Keratinocyte (primary cell): ENCODE results near the gene MCM5. TPM values are rescaled to one million over a fixed set of nuclear protein-coding genes. Genes with fewer than 3 reads are reported as not detected.

Experiments
- DNase-seq: peaks from one replicate; pipeline ENCODE4 v3.0.0-alpha.2; 2011; ENCODE audit warnings: low read depth, missing footprints, low spot score
- FAIRE-seq: peaks from 2 replicates; lab custom pipeline; 2011; peaks lifted over from hg19 to GRCh38; lab: Jason Lieb, UNC
- H2AFZ ChIP-seq: 2 replicates; pipeline ENCODE4 v1.6.0; 2012; ENCODE audit warnings: low read length, control low read depth, inconsistent platforms; ENCODE audit not compliant: control insufficient read depth
- H3K27ac ChIP-seq: 2 replicates; pipeline ENCODE4 v1.5.1; 2011; ENCODE audit warnings: low read length; ENCODE audit not compliant: control insufficient read depth, insufficient read depth
- H3K27me3 ChIP-seq: 3 replicates; pipeline ENCODE4 v1.6.0; 2011; ENCODE audit warnings: low read length; ENCODE audit not compliant: control insufficient read depth, insufficient read depth; ENCODE audit errors: extremely low read depth
- H3K36me3 ChIP-seq, 2 experiments: 2 replicates in 1 of 2; 3 replicates in 1 of 2; pipeline ENCODE4 v1.5.1; 2011; ENCODE audit warnings: low read length in 2 of 2, mild to moderate bottlenecking in 1 of 2; ENCODE audit not compliant: control insufficient read depth in 2 of 2, insufficient read depth in 2 of 2; ENCODE audit errors: extremely low read depth in 1 of 2
- H3K4me1 ChIP-seq: 3 replicates; pipeline ENCODE4 v1.5.1; 2011; ENCODE audit warnings: low read length; ENCODE audit not compliant: control insufficient read depth, insufficient read depth; ENCODE audit errors: extremely low read depth
- H3K4me2 ChIP-seq: 3 replicates; pipeline ENCODE4 v1.6.0; 2011; ENCODE audit warnings: low read depth, low read length; ENCODE audit not compliant: control insufficient read depth, insufficient read depth; ENCODE audit errors: extremely low read depth
- H3K4me3 ChIP-seq, 3 experiments: fragments of 200-600 bp in 1 of 3; sonication (generic) in 1 of 3; 2 replicates in 2 of 3; 3 replicates in 1 of 3; pipeline ENCODE4 v1.5.1; 2011 to 2016; ENCODE audit warnings: low read length in 3 of 3, mild to moderate bottlenecking in 3 of 3, control low read depth in 2 of 3, inconsistent platforms in 1 of 3, low read depth in 1 of 3, mixed read lengths in 1 of 3, mixed run types in 1 of 3, moderate library complexity in 1 of 3; ENCODE audit not compliant: control insufficient read depth in 2 of 3, insufficient read depth in 2 of 3; ENCODE audit errors: extremely low read depth in 1 of 3
- H3K79me2 ChIP-seq: 2 replicates; pipeline ENCODE4 v1.6.0; 2012; ENCODE audit warnings: low read length; ENCODE audit not compliant: control insufficient read depth, insufficient read depth
- H3K9ac ChIP-seq: 3 replicates; pipeline ENCODE4 v1.6.0; 2011; ENCODE audit warnings: low read length; ENCODE audit not compliant: control insufficient read depth, insufficient read depth; ENCODE audit errors: extremely low read depth
- H3K9me1 ChIP-seq: 3 replicates; pipeline ENCODE4 v1.6.0; 2011; ENCODE audit warnings: low read length; ENCODE audit not compliant: control insufficient read depth, insufficient read depth; ENCODE audit errors: extremely low read depth
- H3K9me3 ChIP-seq: 2 replicates; pipeline ENCODE4 v1.5.1; 2012; ENCODE audit warnings: low read depth, low read length; ENCODE audit not compliant: control insufficient read depth
- H4K20me1 ChIP-seq: 3 replicates; pipeline ENCODE4 v1.6.0; 2011; ENCODE audit warnings: low read length; ENCODE audit not compliant: control insufficient read depth, insufficient read depth; ENCODE audit errors: extremely low read depth
- EZH2 ChIP-seq: IDR thresholded peaks from one replicate; pipeline ENCODE4 v1.6.1; 2012; ENCODE audit warnings: inconsistent platforms, mild to moderate bottlenecking, low read length, moderate library complexity
- dilution Hi-C: fragments of 300-500 bp; cut with MboI; formaldehyde crosslinking; loops from one replicate; pipeline ENCODE4 v1.7.0; 2020; ENCODE audit warnings: low sequenced_read_pairs; ENCODE audit not compliant: extremely low pct_ligation_motif_present
- polyA plus RNA-seq, 5 experiments: library from polyadenylated mRNA; depleted of rRNA in 3 of 5; stranded (reverse) in 3 of 5; stranded (forward) in 1 of 5; unstranded in 1 of 5; fragments of >200 nt; gene quantifications; 1 replicate in 1 of 5; 2 replicates in 3 of 5; 3 replicates in 1 of 5; pipeline versions ENCODE4 v1.2.1 to v1.2.3, GENCODE V29; 2011 to 2012; ENCODE audit warnings: missing spikeins in 2 of 5, low read depth in 1 of 5, low replicate concordance in 1 of 5
- TF ChIP-seq, protein P1 (sequence below), 3 experiments: IDR thresholded peaks in 1 of 3; conservative IDR thresholded peaks in 1 of 3; optimal IDR thresholded peaks in 1 of 3; 2 replicates in 2 of 3; 3 replicates in 1 of 3; pipeline versions ENCODE3 to v1.5.1; 2011; ENCODE audit warnings: low read length in 3 of 3, mild to moderate bottlenecking in 3 of 3, moderate library complexity in 2 of 3, control low read depth in 1 of 3, inconsistent platforms in 1 of 3; ENCODE audit not compliant: insufficient read depth in 2 of 3; ENCODE audit errors: extremely low read depth in 1 of 3

Gene MCM5
- polyA plus RNA-seq, 1 donor (not counting 4 experiments of a cell fraction or from before 2014, with no cell fraction given): 24.4 TPM

DNA sequence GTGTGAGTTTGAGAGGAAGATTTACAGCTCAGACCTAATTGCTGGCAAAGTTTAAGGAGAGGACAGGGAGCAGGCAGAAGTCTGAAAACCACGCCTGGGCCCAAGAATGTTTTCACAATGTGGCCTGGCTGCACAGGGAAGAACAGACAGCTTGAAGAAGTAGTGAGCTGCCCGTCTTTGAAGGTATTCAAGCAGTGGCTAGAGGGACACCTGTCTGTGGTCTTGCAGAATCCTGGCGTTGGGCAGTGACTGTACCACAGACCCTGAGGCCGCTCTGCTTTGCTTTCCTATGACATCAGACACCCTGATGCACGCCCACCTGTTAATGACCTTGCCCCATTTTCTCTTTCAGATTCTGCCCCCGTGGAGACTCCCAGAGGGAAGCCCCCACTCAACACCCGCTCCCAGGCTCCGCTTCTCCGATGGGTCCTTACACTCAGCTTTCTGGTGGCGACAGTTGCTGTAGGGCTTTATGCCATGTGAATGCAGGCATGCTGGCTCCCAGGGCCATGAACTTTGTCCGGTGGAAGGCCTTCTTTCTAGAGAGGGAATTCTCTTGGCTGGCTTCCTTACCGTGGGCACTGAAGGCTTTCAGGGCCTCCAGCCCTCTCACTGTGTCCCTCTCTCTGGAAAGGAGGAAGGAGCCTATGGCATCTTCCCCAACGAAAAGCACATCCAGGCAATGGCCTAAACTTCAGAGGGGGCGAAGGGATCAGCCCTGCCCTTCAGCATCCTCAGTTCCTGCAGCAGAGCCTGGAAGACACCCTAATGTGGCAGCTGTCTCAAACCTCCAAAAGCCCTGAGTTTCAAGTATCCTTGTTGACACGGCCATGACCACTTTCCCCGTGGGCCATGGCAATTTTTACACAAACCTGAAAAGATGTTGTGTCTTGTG lies 6.6 kb upstream of the MCM5 start:
- no peak for FAIRE-seq
- H2AFZ ChIP-seq: no peak overlapping the region

DNA sequence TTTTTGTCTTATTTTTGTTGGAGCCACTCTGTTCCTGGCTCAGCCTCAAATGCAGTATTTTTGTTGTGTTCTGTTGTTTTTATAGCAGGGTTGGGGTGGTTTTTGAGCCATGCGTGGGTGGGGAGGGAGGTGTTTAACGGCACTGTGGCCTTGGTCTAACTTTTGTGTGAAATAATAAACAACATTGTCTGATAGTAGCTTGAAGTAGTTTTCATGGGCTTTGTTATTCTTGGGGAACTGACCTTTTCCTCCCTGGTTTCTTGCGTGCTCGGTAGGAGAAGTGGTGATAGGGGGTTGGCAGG lies 6.0 kb upstream of the MCM5 start:
- Histone ChIP-seq H3K27ac (no peak overlapping the region), H3K36me3 (peaks cover 0 to 12% of the 10 kb centered on the region in 2 experiments), H4K20me1 (no peaks in the 10 kb centered on the region), H3K9me3 (no peaks in the 10 kb centered on the region), H3K9me1 (no peaks in the 10 kb centered on the region), H3K9ac (no peak overlapping the region), H3K4me1 (no peaks in the 10 kb centered on the region), H3K4me2 (no peak overlapping the region), H3K4me3 (no peak overlapping the region), H3K27me3 (no peaks in the 10 kb centered on the region), H3K79me2 (no peaks in the 10 kb centered on the region), H2AFZ (no peak overlapping the region)
- dilution Hi-C loops: no loop called here
- FAIRE-seq (no peak), DNase-seq (no peak)
- no peak for TF ChIP-seq EZH2
- TF ChIP-seq, protein P1, sequence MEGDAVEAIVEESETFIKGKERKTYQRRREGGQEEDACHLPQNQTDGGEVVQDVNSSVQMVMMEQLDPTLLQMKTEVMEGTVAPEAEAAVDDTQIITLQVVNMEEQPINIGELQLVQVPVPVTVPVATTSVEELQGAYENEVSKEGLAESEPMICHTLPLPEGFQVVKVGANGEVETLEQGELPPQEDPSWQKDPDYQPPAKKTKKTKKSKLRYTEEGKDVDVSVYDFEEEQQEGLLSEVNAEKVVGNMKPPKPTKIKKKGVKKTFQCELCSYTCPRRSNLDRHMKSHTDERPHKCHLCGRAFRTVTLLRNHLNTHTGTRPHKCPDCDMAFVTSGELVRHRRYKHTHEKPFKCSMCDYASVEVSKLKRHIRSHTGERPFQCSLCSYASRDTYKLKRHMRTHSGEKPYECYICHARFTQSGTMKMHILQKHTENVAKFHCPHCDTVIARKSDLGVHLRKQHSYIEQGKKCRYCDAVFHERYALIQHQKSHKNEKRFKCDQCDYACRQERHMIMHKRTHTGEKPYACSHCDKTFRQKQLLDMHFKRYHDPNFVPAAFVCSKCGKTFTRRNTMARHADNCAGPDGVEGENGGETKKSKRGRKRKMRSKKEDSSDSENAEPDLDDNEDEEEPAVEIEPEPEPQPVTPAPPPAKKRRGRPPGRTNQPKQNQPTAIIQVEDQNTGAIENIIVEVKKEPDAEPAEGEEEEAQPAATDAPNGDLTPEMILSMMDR (optimal IDR thresholded peaks at IDR 0.05 in 1 of 3, IDR thresholded peaks at IDR 0.05 in 1 of 3, conservative IDR thresholded peaks at IDR 0.05 in 1 of 3; ENCODE audit: extremely low read depth in 1 of 3, insufficient read depth in 2 of 3, low read length in 3 of 3): no peak

More for the DNA sequence above, 6.6 kb upstream of the MCM5 start:
- Histone ChIP-seq H3K79me2 (no peaks in the 10 kb centered on the region), H3K4me3 (no peak overlapping the region), H3K9me3 (no peaks in the 10 kb centered on the region), H3K27me3 (no peaks in the 10 kb centered on the region), H3K36me3 (peaks cover 0 to 12% of the 10 kb centered on the region in 2 experiments), H3K27ac (no peak overlapping the region), H3K4me1 (no peaks in the 10 kb centered on the region), H4K20me1 (no peaks in the 10 kb centered on the region), H3K4me2 (no peak overlapping the region), H3K9ac (no peak overlapping the region), H3K9me1 (no peaks in the 10 kb centered on the region)
- dilution Hi-C loops: no loop called here
- DNase-seq: no peak
- TF ChIP-seq, protein P1 (optimal IDR thresholded peaks at IDR 0.05 in 1 of 3, IDR thresholded peaks at IDR 0.05 in 1 of 3, conservative IDR thresholded peaks at IDR 0.05 in 1 of 3; ENCODE audit: extremely low read depth in 1 of 3, insufficient read depth in 2 of 3, low read length in 3 of 3): no peak
- TF ChIP-seq EZH2: no peak
